ENCODE results near the gene SHLD1. TPM values are rescaled to one million over a fixed set of nuclear protein-coding genes. Genes with fewer than 3 reads are reported as not detected.

SHLD1 gene, protein sequence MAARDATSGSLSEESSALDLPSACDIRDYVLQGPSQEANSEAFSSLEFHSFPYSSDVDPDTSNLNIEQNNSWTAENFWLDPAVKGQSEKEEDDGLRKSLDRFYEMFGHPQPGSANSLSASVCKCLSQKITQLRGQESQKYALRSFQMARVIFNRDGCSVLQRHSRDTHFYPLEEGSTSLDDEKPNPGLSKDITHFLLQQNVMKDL
- total RNA-seq: 2.5 and 3.2 TPM in 2 replicates

DNA sequence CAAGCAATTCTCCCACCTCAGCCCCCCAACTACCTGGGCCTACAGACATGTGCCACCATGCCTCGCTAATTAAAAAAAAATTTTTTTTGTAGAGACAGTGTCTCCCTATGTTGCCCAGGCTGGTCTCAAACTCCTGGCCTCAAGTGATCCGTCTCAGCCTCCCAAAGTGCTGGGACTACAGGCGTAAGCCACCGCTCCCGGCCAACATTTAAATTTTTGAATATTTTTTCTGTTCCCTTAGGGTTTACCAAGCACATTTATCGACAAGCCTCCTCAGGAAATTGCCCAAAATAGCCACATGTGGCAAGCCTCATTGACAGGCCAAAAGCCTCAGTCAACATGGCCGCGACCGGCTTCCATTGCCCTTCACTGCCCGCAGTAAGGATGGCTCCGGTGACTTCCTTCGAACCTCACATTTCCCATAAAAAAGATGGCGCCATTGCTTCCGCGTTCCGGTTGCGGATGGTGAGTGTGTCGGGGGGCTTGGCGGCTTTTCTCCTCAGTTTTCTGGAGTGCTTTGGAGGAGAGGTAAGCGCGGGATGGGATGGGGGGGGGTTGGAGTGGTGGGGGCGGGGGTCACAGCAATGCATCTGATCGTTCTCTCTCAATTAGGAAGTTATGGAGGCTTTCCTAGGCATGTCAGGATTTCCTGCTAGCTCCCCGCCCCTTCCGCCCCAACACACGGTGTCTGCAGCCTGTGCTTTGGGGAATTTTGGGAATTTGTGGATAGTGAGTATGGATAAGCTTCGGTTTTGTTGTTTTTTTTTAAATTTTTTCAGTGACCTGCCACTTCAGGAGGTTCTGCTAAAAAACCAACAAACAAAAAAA is at the start of gene SHLD1:
TSS of gene SHLD1 (plus strand) at position 450 of the 828 bp plus-strand sequence. CDS start 22,465 bp downstream, outside the sequence.

Other genes starting within 250 kb of the SHLD1 start
- gene GPCPD1, start 139.4 kb upstream of the SHLD1 start, total RNA-seq: 36.5 and 37.9 TPM in 2 replicates
- 0.06 and 0.13 TPM in 2 replicates for gene CHGB, start 161.1 kb downstream of the SHLD1 start, total RNA-seq
- gene TRMT6, start 200.1 kb downstream of the SHLD1 start, total RNA-seq: 5.4 and 8.6 TPM in 2 replicates
- 6.7 and 11.2 TPM in 2 replicates for gene MCM8, start 200.3 kb downstream of the SHLD1 start, total RNA-seq

All from aortic smooth muscle cell (primary cell).